ENCODE measurements around the gene SKI. TPM values are rescaled to one million over a fixed set of nuclear protein-coding genes. Genes with fewer than 3 reads are reported as not detected.

Gene SKI
- total and polyA plus RNA-seq, 10 of the 15 experiments (the other 5 are each of a cell fraction or from before 2014, with no cell fraction given): 0.03 to 14.9 (median 0.96) TPM

DNA sequence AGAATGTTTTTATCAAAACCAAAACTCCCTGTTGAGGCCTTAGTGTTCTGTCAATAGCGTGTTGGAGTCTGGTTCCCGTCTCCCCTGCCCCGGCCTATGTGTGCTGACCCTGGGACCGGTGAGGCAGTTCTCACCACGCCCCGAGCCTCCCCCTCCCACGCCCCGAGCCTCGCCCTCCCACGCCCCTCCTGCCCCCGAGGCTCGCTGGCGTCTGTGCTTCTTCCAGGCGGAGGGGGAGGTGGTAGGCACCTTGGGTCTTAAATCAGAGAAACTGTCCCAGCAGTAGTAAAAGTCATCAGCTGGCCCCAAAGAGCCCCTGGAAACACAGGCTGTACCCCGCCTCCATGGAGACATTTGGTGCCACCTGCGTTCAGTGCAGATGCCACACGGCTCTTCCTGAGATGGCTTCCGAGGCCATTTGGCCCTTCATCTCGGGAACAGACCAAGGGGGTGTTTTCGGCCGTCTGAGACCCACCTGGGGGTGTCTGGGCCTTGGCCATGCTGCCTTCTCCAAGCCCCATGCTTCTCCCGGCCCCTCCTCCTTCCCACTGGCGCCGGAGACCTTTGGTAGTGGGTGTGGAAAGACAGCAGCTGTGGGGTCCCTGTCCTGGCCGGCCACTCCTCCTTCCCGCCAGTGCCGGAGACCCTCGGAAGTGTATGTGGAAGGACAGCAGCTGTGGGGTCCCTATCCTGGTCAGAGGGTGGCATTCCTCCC lies 44.7 kb downstream of the SKI start:
- H3K27me3 ChIP-seq (replicated peaks in 1 of 2; ENCODE audit: control insufficient read depth in 2 of 2, insufficient read depth in 2 of 2, low read length in 1 of 2): no peaks in the 10 kb centered on the region
- no peaks in the 10 kb centered on the region for H4K20me1 ChIP-seq (ENCODE audit: control insufficient read depth, insufficient read depth)
- ChIA-PET POLR2A (no interaction called here), RAD21 (ENCODE audit: unreplicated experiment) (no interaction called here), CTCF (no interaction called here), SMC1A (ENCODE audit: uncharacterized antibody, unreplicated experiment) (no interaction called here)
- in situ Hi-C loops (cut with MboI) (no loop called here), intact Hi-C loops (cut with micrococcal nuclease; ENCODE audit: unreplicated experiment) (no loop called here)
- H3K4me1 ChIP-seq (ENCODE audit: control insufficient read depth, insufficient read depth, low read length): no peaks in the 10 kb centered on the region
- ATAC-seq: no peak
- 85% methylated on average over 27 of the region's 28 CpGs for WGBS (ENCODE audit: insufficient coverage, insufficient replicate concordance, low lambda C conversion rate, missing lambda C conversion rate)
- no peak overlapping the region for H2AFZ ChIP-seq (ENCODE audit: control insufficient read depth, low read depth, low read length)
- H3K36me3 ChIP-seq (ENCODE audit: control insufficient read depth in 2 of 2, insufficient read depth in 2 of 2, low read length in 1 of 2): peaks cover 0 to 4% of the 10 kb centered on the region in 2 experiments; a peak in 2 of 4 replicates
- no peak overlapping the region for H3K4me2 ChIP-seq (ENCODE audit: control insufficient read depth, insufficient read depth)
- no TSS peak for BruUV-seq (replicated peaks)
- no peak overlapping the region for H3K27ac ChIP-seq (ENCODE audit: control insufficient read depth, insufficient read depth)
- no peaks in the 10 kb centered on the region; the same call in 2 of the 3 replicates for H3K9me3 ChIP-seq (replicated peaks; ENCODE audit: control insufficient read depth, insufficient read depth, low read length)
- no peak for FAIRE-seq
- no peak for DNase-seq (ENCODE audit: low read depth, low spot score)
- H3K79me2 ChIP-seq (ENCODE audit: control insufficient read depth, insufficient read depth, low read length): no peaks in the 10 kb centered on the region; the same call in 1 of the 2 replicates
- no peak overlapping the region for H3K9ac ChIP-seq (ENCODE audit: control insufficient read depth, insufficient read depth, low read length)
- no peak overlapping the region for H3K4me3 ChIP-seq
- TF ChIP-seq POU2F2 (IDR thresholded peaks at IDR 0.05; ENCODE audit: borderline replicate concordance, low read depth, low read length): no peak
- TF ChIP-seq, protein P1, sequence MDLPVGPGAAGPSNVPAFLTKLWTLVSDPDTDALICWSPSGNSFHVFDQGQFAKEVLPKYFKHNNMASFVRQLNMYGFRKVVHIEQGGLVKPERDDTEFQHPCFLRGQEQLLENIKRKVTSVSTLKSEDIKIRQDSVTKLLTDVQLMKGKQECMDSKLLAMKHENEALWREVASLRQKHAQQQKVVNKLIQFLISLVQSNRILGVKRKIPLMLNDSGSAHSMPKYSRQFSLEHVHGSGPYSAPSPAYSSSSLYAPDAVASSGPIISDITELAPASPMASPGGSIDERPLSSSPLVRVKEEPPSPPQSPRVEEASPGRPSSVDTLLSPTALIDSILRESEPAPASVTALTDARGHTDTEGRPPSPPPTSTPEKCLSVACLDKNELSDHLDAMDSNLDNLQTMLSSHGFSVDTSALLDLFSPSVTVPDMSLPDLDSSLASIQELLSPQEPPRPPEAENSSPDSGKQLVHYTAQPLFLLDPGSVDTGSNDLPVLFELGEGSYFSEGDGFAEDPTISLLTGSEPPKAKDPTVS (IDR thresholded peaks at IDR 0.05; ENCODE audit: low read depth, low read length): no peak
- no peak for TF ChIP-seq ZNF384 (IDR thresholded peaks at IDR 0.05; ENCODE audit: borderline replicate concordance, low read depth, low read length)
- no peak for TF ChIP-seq MEF2B (IDR thresholded peaks at IDR 0.05; ENCODE audit: partially characterized antibody, poor library complexity, severe bottlenecking)
- no peak for TF ChIP-seq EZH2 (IDR thresholded peaks at IDR 0.05; ENCODE audit: borderline replicate concordance, control insufficient read depth, low read depth, low read length)
- no peak for TF ChIP-seq EED (IDR thresholded peaks at IDR 0.05; ENCODE audit: low read depth)
- TF ChIP-seq, protein P2, sequence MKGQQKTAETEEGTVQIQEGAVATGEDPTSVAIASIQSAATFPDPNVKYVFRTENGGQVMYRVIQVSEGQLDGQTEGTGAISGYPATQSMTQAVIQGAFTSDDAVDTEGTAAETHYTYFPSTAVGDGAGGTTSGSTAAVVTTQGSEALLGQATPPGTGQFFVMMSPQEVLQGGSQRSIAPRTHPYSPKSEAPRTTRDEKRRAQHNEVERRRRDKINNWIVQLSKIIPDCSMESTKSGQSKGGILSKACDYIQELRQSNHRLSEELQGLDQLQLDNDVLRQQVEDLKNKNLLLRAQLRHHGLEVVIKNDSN (IDR thresholded peaks at IDR 0.05; ENCODE audit: borderline replicate concordance, extremely low read length, insufficient read depth, low read depth, low read length): no peak
- TF ChIP-seq, protein P3, sequence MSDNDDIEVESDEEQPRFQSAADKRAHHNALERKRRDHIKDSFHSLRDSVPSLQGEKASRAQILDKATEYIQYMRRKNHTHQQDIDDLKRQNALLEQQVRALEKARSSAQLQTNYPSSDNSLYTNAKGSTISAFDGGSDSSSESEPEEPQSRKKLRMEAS (IDR thresholded peaks at IDR 0.05; ENCODE audit: low read depth, low read length): no peak
- TF ChIP-seq SRF (IDR thresholded peaks at IDR 0.05; ENCODE audit: low read depth in 2 of 2, low read length in 2 of 2): no peak
- TF ChIP-seq KDM1A (IDR thresholded peaks at IDR 0.05; ENCODE audit: borderline replicate concordance): no peak
- TF ChIP-seq POLR2AphosphoS5 (IDR thresholded peaks at IDR 0.05; ENCODE audit: low read length): no peak
- no peak for TF ChIP-seq SMAD1 (IDR thresholded peaks at IDR 0.05; ENCODE audit: low read depth, partially characterized antibody)
- TF ChIP-seq, protein P4, sequence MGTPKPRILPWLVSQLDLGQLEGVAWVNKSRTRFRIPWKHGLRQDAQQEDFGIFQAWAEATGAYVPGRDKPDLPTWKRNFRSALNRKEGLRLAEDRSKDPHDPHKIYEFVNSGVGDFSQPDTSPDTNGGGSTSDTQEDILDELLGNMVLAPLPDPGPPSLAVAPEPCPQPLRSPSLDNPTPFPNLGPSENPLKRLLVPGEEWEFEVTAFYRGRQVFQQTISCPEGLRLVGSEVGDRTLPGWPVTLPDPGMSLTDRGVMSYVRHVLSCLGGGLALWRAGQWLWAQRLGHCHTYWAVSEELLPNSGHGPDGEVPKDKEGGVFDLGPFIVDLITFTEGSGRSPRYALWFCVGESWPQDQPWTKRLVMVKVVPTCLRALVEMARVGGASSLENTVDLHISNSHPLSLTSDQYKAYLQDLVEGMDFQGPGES (IDR thresholded peaks at IDR 0.05): no peak
- TF ChIP-seq, protein P5, sequence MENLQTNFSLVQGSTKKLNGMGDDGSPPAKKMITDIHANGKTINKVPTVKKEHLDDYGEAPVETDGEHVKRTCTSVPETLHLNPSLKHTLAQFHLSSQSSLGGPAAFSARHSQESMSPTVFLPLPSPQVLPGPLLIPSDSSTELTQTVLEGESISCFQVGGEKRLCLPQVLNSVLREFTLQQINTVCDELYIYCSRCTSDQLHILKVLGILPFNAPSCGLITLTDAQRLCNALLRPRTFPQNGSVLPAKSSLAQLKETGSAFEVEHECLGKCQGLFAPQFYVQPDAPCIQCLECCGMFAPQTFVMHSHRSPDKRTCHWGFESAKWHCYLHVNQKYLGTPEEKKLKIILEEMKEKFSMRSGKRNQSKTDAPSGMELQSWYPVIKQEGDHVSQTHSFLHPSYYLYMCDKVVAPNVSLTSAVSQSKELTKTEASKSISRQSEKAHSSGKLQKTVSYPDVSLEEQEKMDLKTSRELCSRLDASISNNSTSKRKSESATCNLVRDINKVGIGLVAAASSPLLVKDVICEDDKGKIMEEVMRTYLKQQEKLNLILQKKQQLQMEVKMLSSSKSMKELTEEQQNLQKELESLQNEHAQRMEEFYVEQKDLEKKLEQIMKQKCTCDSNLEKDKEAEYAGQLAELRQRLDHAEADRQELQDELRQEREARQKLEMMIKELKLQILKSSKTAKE (IDR thresholded peaks at IDR 0.05; ENCODE audit: low read depth, poor library complexity, severe bottlenecking): no peak
- TF ChIP-seq BACH1 (IDR thresholded peaks at IDR 0.05; ENCODE audit: borderline replicate concordance): no peak
- no peak for TF ChIP-seq SMC3 (IDR thresholded peaks at IDR 0.05; ENCODE audit: borderline replicate concordance, low read length)
